ENCODE results near the gene ZNRF1.

- no peak for TF ChIP-seq POLR2A (IDR thresholded peaks at IDR 0.05)
- no peak for TF ChIP-seq CTCF (IDR thresholded peaks at IDR 0.05)
These were observed 100.3 kb downstream of the ZNRF1 start for GRCh38 chr16:75099075-75099667.

Data from stomach (tissue), 4 donors.